Liver (tissue), 3 donors: ENCODE results near the gene SDR39U1.

Experiments
- CTCF ChIP-seq: fragments of 150-350 bp; IDR thresholded peaks from 2 replicates; pipeline ENCODE4 v1.5.1; 2017; ENCODE audit warnings: improper control_type of control experiment, low read depth, low read length; ENCODE audit not compliant: missing input control
- EGR1 ChIP-seq, 2 donors: IDR thresholded peaks; 2 replicates each; pipeline ENCODE4 v1.6.1; 2016 to 2018; ENCODE audit warnings: antibody characterized with exemption in 2 of 2, low read depth in 2 of 2
- RAD21 ChIP-seq, 2 donors: IDR thresholded peaks; 2 replicates each; pipeline ENCODE4 v1.6.1; 2016; ENCODE audit warnings: antibody characterized with exemption in 2 of 2, mild to moderate bottlenecking in 2 of 2
- REST ChIP-seq: IDR thresholded peaks from 2 replicates; pipeline ENCODE4 v1.6.1; 2016; ENCODE audit warnings: antibody characterized with exemption, mild to moderate bottlenecking
- TAF1 ChIP-seq: conservative IDR thresholded peaks from 2 replicates; pipeline ENCODE4 v1.6.1; 2016; ENCODE audit warnings: antibody characterized with exemption, mild to moderate bottlenecking
- ZBTB33 ChIP-seq: IDR thresholded peaks from 2 replicates; pipeline ENCODE4 v1.6.1; 2016; ENCODE audit warnings: antibody characterized with exemption
- donor health status: healthy.
- donor health status: healthy.

DNA sequence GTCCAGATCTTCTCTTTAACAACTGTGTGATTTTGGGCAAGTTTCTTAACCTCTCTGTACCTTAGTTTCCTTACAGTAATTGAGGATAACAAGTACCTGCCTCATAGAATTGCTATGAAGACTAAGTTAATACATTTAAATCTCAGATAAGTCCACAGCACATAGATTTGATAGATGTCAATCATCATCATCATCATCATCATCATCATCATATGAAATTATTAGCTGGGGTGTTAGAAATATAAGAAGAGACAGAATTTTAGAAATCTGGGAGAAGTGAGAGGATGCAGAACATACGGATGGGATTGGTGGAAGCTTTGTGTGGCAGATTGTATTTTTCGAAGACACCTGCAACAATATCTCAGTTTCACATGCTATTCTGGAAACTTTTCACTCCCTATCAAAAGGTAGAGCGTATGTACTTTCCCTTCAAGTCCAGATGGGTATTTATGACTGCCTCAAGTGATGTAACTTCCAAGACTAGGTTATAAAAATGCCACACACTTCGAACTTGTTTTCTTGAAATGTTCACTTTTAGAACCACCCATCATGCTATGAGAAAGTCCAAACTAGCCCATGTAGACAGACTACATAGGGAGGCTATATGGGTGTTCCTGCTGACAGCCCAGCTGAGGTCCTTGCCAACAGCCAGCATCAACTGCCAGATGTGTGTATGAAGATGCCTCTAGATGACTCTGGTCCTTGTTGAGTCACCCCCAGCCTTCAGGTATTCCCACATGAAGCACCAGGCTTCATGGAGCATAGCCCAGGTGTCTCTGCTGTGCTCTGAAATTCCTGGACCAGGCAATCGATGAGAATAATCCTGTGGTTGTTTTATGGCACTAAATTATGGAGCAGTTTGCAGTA lies 20.7 kb upstream of the SDR39U1 start:
- TF ChIP-seq EGR1 (IDR thresholded peaks at IDR 0.05; ENCODE audit: low read depth in 2 of 2) (no peak), CTCF (no peak), REST (no peak), TAF1 (no peak), ZBTB33 (no peak), RAD21 (IDR thresholded peaks at IDR 0.05) (no peak)
